ENCODE results near the gene ADIRF. TPM values are rescaled to one million over a fixed set of nuclear protein-coding genes. Genes with fewer than 3 reads are reported as not detected.
"Not testable (repeated sequence)": the region's sequence is repeated elsewhere in the genome, so short reads cannot be mapped to it uniquely, and the experiment has no call there.

Gene ADIRF
- total RNA-seq, 1 donor: 11.9 TPM

GRCh38 chr10:86952106-86952505, 16.2 kb upstream of the ADIRF start:
- no peak overlapping the region for H3K27ac ChIP-seq (ENCODE audit: low read depth, low read length)
- TF ChIP-seq CTCF (IDR thresholded peaks at IDR 0.05; ENCODE audit: extremely low read depth, low read depth, low read length): no peak

GRCh38 chr10:86952697-86953096, 15.6 kb upstream of the ADIRF start:
- not testable (repeated sequence) for H4K20me1 ChIP-seq (ENCODE audit: insufficient read depth, low read length); DNase-seq (ENCODE audit: insufficient read length, low spot score, missing footprints); H3K79me2 ChIP-seq (ENCODE audit: insufficient read depth, low read length); H3K27ac ChIP-seq (ENCODE audit: low read depth, low read length); H3K4me1 ChIP-seq (ENCODE audit: insufficient read depth, low read length); H3K4me2 ChIP-seq (ENCODE audit: insufficient read depth, low read length); H3K36me3 ChIP-seq (ENCODE audit: insufficient read depth, low read length); H3K27me3 ChIP-seq (ENCODE audit: insufficient read depth, low read length); H3K4me3 ChIP-seq (ENCODE audit: insufficient read depth, low read length); H2AFZ ChIP-seq (ENCODE audit: low read length); H3K9me3 ChIP-seq (ENCODE audit: low read depth, low read length)

More at GRCh38 chr10:86952106-86952505, 16.2 kb upstream of the ADIRF start:
- H3K27me3 ChIP-seq (ENCODE audit: insufficient read depth, low read length): peaks cover 3% of the 10 kb centered on the region
- no peaks in the 10 kb centered on the region for H3K9me3 ChIP-seq (ENCODE audit: low read depth, low read length)
- H3K4me3 ChIP-seq (ENCODE audit: insufficient read depth, low read length): no peak overlapping the region
- no peak overlapping the region for H2AFZ ChIP-seq (ENCODE audit: low read length)
- H3K4me1 ChIP-seq (ENCODE audit: insufficient read depth, low read length): peaks cover 6% of the 10 kb centered on the region
- DNase-seq (ENCODE audit: insufficient read length, low spot score, missing footprints): no peak
- no peaks in the 10 kb centered on the region for H3K79me2 ChIP-seq (ENCODE audit: insufficient read depth, low read length)
- H4K20me1 ChIP-seq (ENCODE audit: insufficient read depth, low read length): no peaks in the 10 kb centered on the region
- H3K36me3 ChIP-seq (ENCODE audit: insufficient read depth, low read length): no peaks in the 10 kb centered on the region
- no peak overlapping the region for H3K4me2 ChIP-seq (ENCODE audit: insufficient read depth, low read length)

GRCh38 chr10:86953747-86954680, 14.3 kb upstream of the ADIRF start:
- DNase-seq (ENCODE audit: insufficient read length, low spot score, missing footprints): peak; percentile 62
- no peaks in the 10 kb centered on the region for H3K9me3 ChIP-seq (ENCODE audit: low read depth, low read length)
- no peak overlapping the region for H3K27ac ChIP-seq (ENCODE audit: low read depth, low read length)
- H3K4me1 ChIP-seq (ENCODE audit: insufficient read depth, low read length): peaks cover 12% of the 10 kb centered on the region
- no peaks in the 10 kb centered on the region for H3K79me2 ChIP-seq (ENCODE audit: insufficient read depth, low read length)
- no peak overlapping the region for H3K4me3 ChIP-seq (ENCODE audit: insufficient read depth, low read length)
- H3K27me3 ChIP-seq (ENCODE audit: insufficient read depth, low read length): no peaks in the 10 kb centered on the region
- no peak overlapping the region for H3K4me2 ChIP-seq (ENCODE audit: insufficient read depth, low read length)
- TF ChIP-seq CTCF (IDR thresholded peaks at IDR 0.05; ENCODE audit: extremely low read depth, low read depth, low read length): no peak
- no peaks in the 10 kb centered on the region for H4K20me1 ChIP-seq (ENCODE audit: insufficient read depth, low read length)
- peak overlapping the region; percentile 84 for H2AFZ ChIP-seq (ENCODE audit: low read length)
- H3K36me3 ChIP-seq (ENCODE audit: insufficient read depth, low read length): no peaks in the 10 kb centered on the region

- peak; percentile 94 for DNase-seq (ENCODE audit: insufficient read length, low spot score, missing footprints)
- no peak for TF ChIP-seq CTCF (IDR thresholded peaks at IDR 0.05; ENCODE audit: extremely low read depth, low read depth, low read length)
- H3K4me2 ChIP-seq (ENCODE audit: insufficient read depth, low read length): no peak overlapping the region
- no peaks in the 10 kb centered on the region for H3K27me3 ChIP-seq (ENCODE audit: insufficient read depth, low read length)
- no peak overlapping the region for H3K4me3 ChIP-seq (ENCODE audit: insufficient read depth, low read length)
- no peak overlapping the region for H3K27ac ChIP-seq (ENCODE audit: low read depth, low read length)
- H3K79me2 ChIP-seq (ENCODE audit: insufficient read depth, low read length): no peaks in the 10 kb centered on the region
- H2AFZ ChIP-seq (ENCODE audit: low read length): peak overlapping the region; percentile 84
- peaks cover 20% of the 10 kb centered on the region for H3K4me1 ChIP-seq (ENCODE audit: insufficient read depth, low read length)
- no peaks in the 10 kb centered on the region for H4K20me1 ChIP-seq (ENCODE audit: insufficient read depth, low read length)
- no peaks in the 10 kb centered on the region for H3K36me3 ChIP-seq (ENCODE audit: insufficient read depth, low read length)
- H3K9me3 ChIP-seq (ENCODE audit: low read depth, low read length): no peaks in the 10 kb centered on the region
Observed at GRCh38 chr10:86954681-86955500, 13.4 kb upstream of the ADIRF start.

All from osteoblast (primary cell).